Left lung (tissue), 10 donors: Measurements from ENCODE around the gene COX6B1. TPM values are rescaled to one million over a fixed set of nuclear protein-coding genes. Genes with fewer than 3 reads are reported as not detected.
"Not testable (repeated sequence)": the region's sequence is repeated elsewhere in the genome, so short reads cannot be mapped to it uniquely, and the experiment has no call there.

Source experiments
- ATAC-seq: fragments of 200-7000 bp; cut with Tn5 transposase; one replicate; pipeline ENCODE4 v1.9.1; 2020; ENCODE audit warnings: moderate library complexity
- DNase-seq, 4 donors: peaks; one replicate each; pipeline ENCODE4 v3.0.0-alpha.2; 2013 to 2020
- H3K27ac ChIP-seq, 2 donors: fragments of 200-600 bp; sonication (generic) in 1 of 2; one replicate each; pipeline versions ENCODE4 v1.5.0 to v1.8.0; 2020 to 2021
- H3K27me3 ChIP-seq, 2 donors: fragments of 200-600 bp; sonication (generic) in 1 of 2; one replicate each; pipeline versions ENCODE4 v1.5.0 to v1.8.0; 2020 to 2021
- H3K36me3 ChIP-seq, 2 donors: fragments of 200-600 bp; sonication (generic) in 1 of 2; one replicate each; pipeline versions ENCODE4 v1.5.0 to v1.8.0; 2020 to 2021
- H3K4me1 ChIP-seq, 2 donors: fragments of 200-600 bp; one replicate each; pipeline ENCODE4 v1.8.0; 2021
- H3K4me3 ChIP-seq, 2 donors: fragments of 200-600 bp; sonication (generic) in 1 of 2; one replicate each; pipeline versions ENCODE4 v1.5.0 to v1.8.0; 2020 to 2021; ENCODE audit warnings: mild to moderate bottlenecking in 1 of 2
- H3K9me3 ChIP-seq, 2 donors: fragments of 200-600 bp; sonication (generic) in 1 of 2; one replicate each; pipeline versions ENCODE4 v1.5.0 to v1.8.0; 2020 to 2021
- intact Hi-C, 2 donors: fragments of 100-400 bp; cut with DNase I; formaldehyde crosslinking; loops; one replicate each; pipeline versions ENCODE4 v1.11.2 to v1.14.2; 2022
- polyA plus RNA-seq, 6 donors: library from polyadenylated mRNA; unstranded; fragments of 120-200 nt; gene quantifications; one replicate each; pipeline ENCODE4 v1.2.1, GENCODE V29; 2013; ENCODE audit not compliant: insufficient read length in 6 of 6
- total RNA-seq, 2 donors: library from RNA; stranded (reverse); fragmentation: NEBNext Ultra II Directional; extraction: Animal tissue kit (Norgen Biotek cat#: 25700); gene quantifications; one replicate each; pipeline ENCODE4 v1.2.1, GENCODE V29; 2021
- TF ChIP-seq, protein P1 (sequence below), 2 donors: fragments of 200-600 bp; sonication (generic) in 1 of 2; IDR thresholded peaks; one replicate each; pipeline versions ENCODE4 v1.5.0 to v1.8.0; 2021; ENCODE audit warnings: antibody characterized with exemption in 2 of 2
- donor health status: DM: no; HTN: yes; CAD: no.
- donor health status: DM: no; HTN: no; CAD: no.

Gene COX6B1
- total and polyA plus RNA-seq, 8 donors: 199 to 295 (median 235) TPM

DNA sequence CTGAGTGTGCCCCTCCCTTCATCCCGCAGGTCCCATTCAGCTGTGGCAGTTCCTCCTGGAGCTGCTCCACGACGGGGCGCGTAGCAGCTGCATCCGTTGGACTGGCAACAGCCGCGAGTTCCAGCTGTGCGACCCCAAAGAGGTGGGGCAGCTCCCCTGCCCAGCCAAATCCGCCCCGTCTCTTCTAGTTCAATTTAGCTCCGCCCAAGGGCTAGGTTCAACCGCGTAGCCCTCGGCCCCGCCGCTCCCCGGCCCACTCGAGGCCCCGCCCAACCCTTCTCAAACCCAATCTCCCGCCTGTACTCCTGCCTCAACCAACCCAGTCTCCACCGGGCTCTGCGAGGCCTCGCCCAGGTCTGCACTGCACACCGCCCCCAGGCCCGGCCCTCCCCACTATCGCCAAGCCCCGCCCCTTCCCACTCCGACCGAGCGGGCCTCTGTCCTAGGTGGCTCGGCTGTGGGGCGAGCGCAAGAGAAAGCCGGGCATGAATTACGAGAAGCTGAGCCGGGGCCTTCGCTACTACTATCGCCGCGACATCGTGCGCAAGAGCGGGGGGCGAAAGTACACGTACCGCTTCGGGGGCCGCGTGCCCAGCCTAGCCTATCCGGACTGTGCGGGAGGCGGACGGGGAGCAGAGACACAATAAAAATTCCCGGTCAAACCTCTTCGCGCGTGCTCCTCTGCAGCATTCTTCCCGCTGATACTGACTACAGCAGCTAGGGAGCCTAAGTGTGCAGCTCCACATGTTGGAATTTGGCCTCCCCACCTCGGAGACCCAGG lies 3.7 kb upstream of the COX6B1 start:
- Histone ChIP-seq H3K27ac (peak overlapping the region; percentile 87 to 91), H3K4me3 (peak overlapping the region; percentile 44 to 73), H3K4me1 (peaks cover 9 to 51% of the 10 kb centered on the region in 2 donors), H3K36me3 (no peaks in the 10 kb centered on the region), H3K9me3 (no peaks in the 10 kb centered on the region), H3K27me3 (no peaks in the 10 kb centered on the region)
- intact Hi-C loops: no loop called here
- ATAC-seq: peak; percentile 90
- TF ChIP-seq, protein P1, sequence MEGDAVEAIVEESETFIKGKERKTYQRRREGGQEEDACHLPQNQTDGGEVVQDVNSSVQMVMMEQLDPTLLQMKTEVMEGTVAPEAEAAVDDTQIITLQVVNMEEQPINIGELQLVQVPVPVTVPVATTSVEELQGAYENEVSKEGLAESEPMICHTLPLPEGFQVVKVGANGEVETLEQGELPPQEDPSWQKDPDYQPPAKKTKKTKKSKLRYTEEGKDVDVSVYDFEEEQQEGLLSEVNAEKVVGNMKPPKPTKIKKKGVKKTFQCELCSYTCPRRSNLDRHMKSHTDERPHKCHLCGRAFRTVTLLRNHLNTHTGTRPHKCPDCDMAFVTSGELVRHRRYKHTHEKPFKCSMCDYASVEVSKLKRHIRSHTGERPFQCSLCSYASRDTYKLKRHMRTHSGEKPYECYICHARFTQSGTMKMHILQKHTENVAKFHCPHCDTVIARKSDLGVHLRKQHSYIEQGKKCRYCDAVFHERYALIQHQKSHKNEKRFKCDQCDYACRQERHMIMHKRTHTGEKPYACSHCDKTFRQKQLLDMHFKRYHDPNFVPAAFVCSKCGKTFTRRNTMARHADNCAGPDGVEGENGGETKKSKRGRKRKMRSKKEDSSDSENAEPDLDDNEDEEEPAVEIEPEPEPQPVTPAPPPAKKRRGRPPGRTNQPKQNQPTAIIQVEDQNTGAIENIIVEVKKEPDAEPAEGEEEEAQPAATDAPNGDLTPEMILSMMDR (IDR thresholded peaks at IDR 0.05): no peak
- DNase-seq: peak; percentile 87 to 99 (median 97)

DNA sequence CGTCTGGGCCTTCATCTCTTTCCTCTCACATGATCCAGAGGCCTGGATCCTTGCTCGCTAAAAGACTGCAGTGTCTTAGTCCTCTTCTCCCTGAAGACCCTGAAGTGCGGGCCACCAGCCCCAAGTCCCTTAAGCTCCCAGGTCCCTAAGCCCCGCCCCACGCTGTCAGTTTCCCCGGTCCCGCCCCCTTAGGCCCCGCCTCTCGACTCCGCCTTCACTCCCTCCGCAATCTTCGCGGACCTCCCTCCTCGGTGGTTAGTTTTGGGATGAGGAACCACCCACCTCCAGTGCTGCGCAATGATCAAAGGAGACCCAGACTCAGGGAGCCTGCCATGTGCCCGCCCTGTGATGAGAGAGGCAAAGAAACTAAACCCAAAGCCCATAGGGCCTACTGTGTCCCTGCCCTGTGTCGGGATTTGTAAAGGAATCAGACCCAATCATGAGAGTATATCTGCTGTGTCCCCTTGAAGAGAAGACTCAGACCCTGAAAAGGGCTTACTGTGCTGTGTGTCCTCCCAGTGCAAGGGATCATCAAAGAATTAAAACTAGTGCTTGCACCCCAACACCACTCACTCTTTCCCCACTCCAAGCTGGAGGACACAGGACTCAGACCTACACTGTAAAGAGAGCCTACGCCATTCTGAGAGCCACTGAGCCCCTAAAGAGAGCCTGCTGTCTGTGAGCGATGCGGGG lies 3.0 kb upstream of the COX6B1 start:
- TF ChIP-seq, protein P1 (IDR thresholded peaks at IDR 0.05): no peak
- intact Hi-C loops: no loop called here
- ATAC-seq (peak; percentile 24), DNase-seq (peak; percentile 56 to 94 (median 80))
- Histone ChIP-seq H3K4me3 (peak overlapping the region; percentile 44 to 73), H3K9me3 (no peaks in the 10 kb centered on the region), H3K4me1 (peaks cover 9 to 58% of the 10 kb centered on the region in 2 donors), H3K36me3 (no peaks in the 10 kb centered on the region), H3K27ac (peak overlapping the region; percentile 87 to 91), H3K27me3 (no peaks in the 10 kb centered on the region)

DNA sequence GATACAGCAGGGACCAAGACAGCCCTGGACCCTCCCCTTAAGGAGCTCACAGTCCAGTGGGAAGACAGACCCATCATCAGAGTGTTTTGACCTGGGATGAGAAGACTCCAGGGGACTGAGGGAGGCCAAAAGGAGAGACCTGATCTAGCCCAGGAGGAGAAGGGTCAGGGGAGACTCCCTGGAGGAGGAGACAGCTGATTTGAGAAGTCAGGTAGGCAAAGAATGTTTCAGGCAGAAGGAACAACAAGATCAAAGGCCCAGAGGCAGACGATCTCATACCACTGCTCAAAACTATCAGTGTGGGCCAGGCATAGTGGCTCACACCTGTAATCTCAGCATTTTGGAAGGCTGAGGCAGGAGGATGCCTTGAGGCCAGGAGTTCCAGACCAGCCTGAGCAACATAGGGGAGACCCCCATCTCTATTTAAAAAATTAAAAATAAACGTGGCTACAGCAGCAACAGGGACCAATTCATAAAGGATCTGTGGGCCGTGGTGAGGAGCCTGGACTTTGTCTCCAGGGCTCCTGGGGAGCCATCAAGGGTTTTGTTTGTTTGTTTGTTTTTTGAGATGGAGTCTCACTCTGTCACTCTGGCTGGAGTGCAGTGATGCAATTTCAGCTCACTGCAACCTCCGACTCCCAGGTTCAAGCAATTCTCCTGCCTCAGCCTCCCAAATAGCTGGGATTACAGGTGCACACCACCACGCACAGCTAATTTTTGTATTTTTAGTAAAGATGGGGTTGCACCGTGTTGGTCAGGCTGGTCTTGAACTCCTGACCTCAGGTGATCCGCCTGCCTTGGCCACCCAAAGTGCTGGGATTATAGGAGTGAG lies 2.2 kb upstream of the COX6B1 start:
- H3K4me1 ChIP-seq: peaks cover 9 to 64% of the 10 kb centered on the region in 2 donors
- no peak overlapping the region for H3K4me3 ChIP-seq
- H3K27ac ChIP-seq: peak overlapping the region; percentile 87 to 91
- TF ChIP-seq, protein P1 (IDR thresholded peaks at IDR 0.05): no peak
- intact Hi-C loops: no loop called here
- no peaks in the 10 kb centered on the region for H3K9me3 ChIP-seq
- peak in 1 of 4 donors; percentile 6 for DNase-seq
- H3K36me3 ChIP-seq: peaks cover 0 to 3% of the 10 kb centered on the region in 2 donors
- no peaks in the 10 kb centered on the region for H3K27me3 ChIP-seq
- no peak for ATAC-seq

DNA sequence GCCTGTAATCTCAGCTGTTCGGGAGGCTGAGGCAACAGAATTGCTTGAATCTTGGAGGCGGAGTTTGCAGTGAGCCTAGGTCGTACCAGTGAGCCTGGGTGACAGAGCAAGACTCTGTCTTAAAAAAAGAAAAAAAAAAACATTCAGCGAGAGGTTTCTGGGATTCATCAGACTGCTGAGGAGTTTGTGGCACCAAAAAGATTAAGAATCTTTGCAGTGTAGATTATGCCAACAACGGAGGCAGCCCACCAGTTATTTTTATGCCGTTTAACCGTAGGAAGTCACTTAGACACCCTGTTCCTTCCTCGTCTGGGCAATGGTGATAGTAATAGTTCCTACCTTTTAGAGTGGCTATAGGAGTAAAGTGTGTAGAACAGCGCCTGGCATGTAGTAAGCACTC lies 2.5 kb downstream of the COX6B1 start:
- Histone ChIP-seq H3K36me3 (peaks cover 0 to 50% of the 10 kb centered on the region in 2 donors), H3K27me3 (no peaks in the 10 kb centered on the region), H3K27ac (no peak overlapping the region), H3K4me1 (peaks cover 6 to 29% of the 10 kb centered on the region in 2 donors), H3K4me3 (no peak overlapping the region), H3K9me3 (no peaks in the 10 kb centered on the region)
- TF ChIP-seq, protein P1 (IDR thresholded peaks at IDR 0.05): no peak
- ATAC-seq: no peak
- peak in 1 of 4 donors; percentile 3 for DNase-seq
- intact Hi-C loops: no loop called here

DNA sequence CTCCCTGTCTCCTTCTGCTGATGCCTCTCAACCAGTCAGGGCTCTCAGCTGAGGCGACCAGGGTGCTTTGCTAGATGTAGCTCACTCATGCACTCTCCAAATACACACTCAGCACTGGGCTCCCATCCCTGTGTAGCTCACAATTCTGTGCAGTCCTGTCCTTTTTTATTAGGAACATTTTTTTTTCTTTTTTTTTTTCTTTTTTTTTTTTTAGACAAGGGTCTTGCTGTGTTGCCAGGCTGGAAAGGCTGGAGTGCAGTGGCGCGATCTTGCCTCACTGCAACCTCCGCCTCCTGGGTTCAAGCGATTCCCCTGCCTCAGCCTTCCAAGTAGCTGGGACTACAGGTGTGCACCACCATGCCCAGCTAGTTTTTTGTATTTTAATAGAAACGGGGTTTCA lies 6.7 kb downstream of the COX6B1 start:
- H3K9me3 ChIP-seq, H3K4me1 ChIP-seq, DNase-seq, H3K27ac ChIP-seq, intact Hi-C loops, H3K4me3 ChIP-seq, ATAC-seq, H3K27me3 ChIP-seq: not testable (repeated sequence)
- peaks cover 0 to 92% of the 10 kb centered on the region in 2 donors for H3K36me3 ChIP-seq
